Liver (tissue), 9 donors: ENCODE measurements around the gene PRKN. TPM values are rescaled to one million over a fixed set of nuclear protein-coding genes. Genes with fewer than 3 reads are reported as not detected.

Source experiments
- DNase-seq: peaks from one replicate; pipeline ENCODE4 v3.0.0-alpha.2; 2017; ENCODE audit warnings: low spot score
- H3K27ac ChIP-seq, 2 donors: one replicate each; pipeline ENCODE4 v1.7.0; 2013; ENCODE audit warnings: inconsistent platforms in 2 of 2, low read length in 2 of 2, control low read depth in 1 of 2, low read depth in 1 of 2, mild to moderate bottlenecking in 1 of 2
- H3K27me3 ChIP-seq, 4 donors: one replicate each; pipeline versions ENCODE4 v1.6.1 to v1.7.0; 2013; ENCODE audit warnings: low read length in 3 of 4, inconsistent platforms in 1 of 4, mild to moderate bottlenecking in 1 of 4, moderate library complexity in 1 of 4; ENCODE audit not compliant: control insufficient read depth in 4 of 4, insufficient read depth in 4 of 4
- H3K36me3 ChIP-seq, 4 donors: one replicate each; pipeline versions ENCODE4 v1.6.1 to v1.7.0; 2013; ENCODE audit warnings: low read length in 3 of 4, mild to moderate bottlenecking in 3 of 4, low read depth in 1 of 4, moderate library complexity in 1 of 4; ENCODE audit not compliant: control insufficient read depth in 4 of 4, insufficient read depth in 3 of 4
- H3K4me1 ChIP-seq, 4 donors: one replicate each; pipeline versions ENCODE4 v1.6.1 to v1.7.0; 2013; ENCODE audit warnings: low read length in 3 of 4, mild to moderate bottlenecking in 3 of 4, moderate library complexity in 1 of 4; ENCODE audit not compliant: control insufficient read depth in 4 of 4, insufficient read depth in 4 of 4
- H3K4me3 ChIP-seq, 3 donors: one replicate each; pipeline versions ENCODE4 v1.6.1 to v1.7.0; 2013; ENCODE audit warnings: low read length in 3 of 3, control low read depth in 1 of 3, low read depth in 1 of 3, mild to moderate bottlenecking in 1 of 3
- H3K9ac ChIP-seq, 2 donors: one replicate each; pipeline ENCODE4 v1.7.0; 2013; ENCODE audit warnings: low read length in 2 of 2, mild to moderate bottlenecking in 2 of 2, moderate library complexity in 2 of 2, control low read depth in 1 of 2, low read depth in 1 of 2
- H3K9me3 ChIP-seq, 4 donors: one replicate each; pipeline versions ENCODE4 v1.6.1 to v1.7.0; 2013; ENCODE audit warnings: low read length in 3 of 4; ENCODE audit not compliant: control insufficient read depth in 4 of 4
- ATF3 ChIP-seq: IDR thresholded peaks from 2 replicates; pipeline ENCODE4 v1.6.1; 2016; ENCODE audit warnings: antibody characterized with exemption
- CTCF ChIP-seq: fragments of 150-350 bp; IDR thresholded peaks from 2 replicates; pipeline ENCODE4 v1.5.1; 2017; ENCODE audit warnings: improper control_type of control experiment, low read depth, low read length; ENCODE audit not compliant: missing input control
- EGR1 ChIP-seq, 2 donors: IDR thresholded peaks; 2 replicates each; pipeline ENCODE4 v1.6.1; 2016 to 2018; ENCODE audit warnings: antibody characterized with exemption in 2 of 2, low read depth in 2 of 2
- FOXA1 ChIP-seq: IDR thresholded peaks from 2 replicates; pipeline ENCODE4 v1.6.1; 2016; ENCODE audit warnings: antibody characterized with exemption
- FOXA2 ChIP-seq: IDR thresholded peaks from 2 replicates; pipeline ENCODE4 v1.6.1; 2016; ENCODE audit warnings: antibody characterized with exemption
- GABPA ChIP-seq, 2 donors: IDR thresholded peaks in 1 of 2; conservative IDR thresholded peaks in 1 of 2; 2 replicates each; pipeline ENCODE4 v1.6.1; 2016; ENCODE audit warnings: antibody characterized with exemption in 2 of 2, mild to moderate bottlenecking in 1 of 2, moderate library complexity in 1 of 2
- HNF4A ChIP-seq, 2 donors: conservative IDR thresholded peaks; 2 replicates each; pipeline ENCODE4 v1.6.1; 2016; ENCODE audit warnings: antibody characterized with exemption in 2 of 2, mild to moderate bottlenecking in 2 of 2
- HNF4G ChIP-seq: IDR thresholded peaks from 2 replicates; pipeline ENCODE4 v1.6.1; 2016; ENCODE audit warnings: antibody characterized with exemption
- JUND ChIP-seq, 2 donors: IDR thresholded peaks; 2 replicates each; pipeline ENCODE4 v1.6.1; 2016; ENCODE audit warnings: antibody characterized with exemption in 2 of 2
- MAX ChIP-seq: IDR thresholded peaks from 2 replicates; pipeline ENCODE4 v1.6.1; 2016; ENCODE audit warnings: antibody characterized with exemption
- NR2F2 ChIP-seq: IDR thresholded peaks from 2 replicates; pipeline ENCODE4 v1.6.1; 2016; ENCODE audit warnings: antibody characterized with exemption
- RAD21 ChIP-seq, 2 donors: IDR thresholded peaks; 2 replicates each; pipeline ENCODE4 v1.6.1; 2016; ENCODE audit warnings: antibody characterized with exemption in 2 of 2, mild to moderate bottlenecking in 2 of 2
- REST ChIP-seq: IDR thresholded peaks from 2 replicates; pipeline ENCODE4 v1.6.1; 2016; ENCODE audit warnings: antibody characterized with exemption, mild to moderate bottlenecking
- RXRA ChIP-seq, 2 donors: IDR thresholded peaks; 2 replicates each; pipeline ENCODE4 v1.6.1; 2017 to 2018; ENCODE audit warnings: antibody characterized with exemption in 2 of 2, mild to moderate bottlenecking in 1 of 2
- SP1 ChIP-seq: IDR thresholded peaks from 2 replicates; pipeline ENCODE4 v1.6.1; 2018; ENCODE audit warnings: antibody characterized with exemption, mild to moderate bottlenecking
- TAF1 ChIP-seq: conservative IDR thresholded peaks from 2 replicates; pipeline ENCODE4 v1.6.1; 2016; ENCODE audit warnings: antibody characterized with exemption, mild to moderate bottlenecking
- YY1 ChIP-seq: IDR thresholded peaks from 2 replicates; pipeline ENCODE4 v1.6.1; 2016; ENCODE audit warnings: antibody characterized with exemption, mild to moderate bottlenecking
- ZBTB33 ChIP-seq: IDR thresholded peaks from 2 replicates; pipeline ENCODE4 v1.6.1; 2016; ENCODE audit warnings: antibody characterized with exemption
- WGBS: extraction: QIAGEN DNeasy Blood & Tissue Kit; methylation state at CpG from one replicate; pipeline ENCODE4 v1.1.7; 2013; 5-methylcytosine and 5-hydroxymethylcytosine counted together
- polyA plus RNA-seq, 2 donors: library from polyadenylated mRNA; stranded (reverse) in 1 of 2; unstranded in 1 of 2; fragments of 200-250 nt in 1 of 2; fragments of >200 nt in 1 of 2; fragmentation: Nextera tagmentation in 1 of 2; extraction: Ambion mirVana in 1 of 2; gene quantifications; one replicate each; pipeline versions ENCODE4 v1.2.1 to v1.2.3, GENCODE V29; 2013 to 2015
- total RNA-seq, 2 donors: library from RNA; depleted of rRNA; stranded (reverse); fragments of >200 nt; gene quantifications; one replicate each; pipeline ENCODE4 v1.2.3, GENCODE V29; 2014
- donor health status: healthy.
- donor health status: healthy.
- donor health status: healthy.
- donor health status: healthy.
- donor health status: healthy.

PRKN gene
- total and polyA plus RNA-seq, 4 donors, result 0.47 to 4.1 (median 3.2) TPM

GRCh38 chr6:162217058-162217457 is 510.5 kb downstream of the PRKN start:
- Histone ChIP-seq H3K9ac (no peak overlapping the region), H3K4me3 (no peak overlapping the region), H3K27ac (no peak overlapping the region), H3K4me1 (no peaks in the 10 kb centered on the region), H3K27me3 (no peaks in the 10 kb centered on the region), H3K9me3 (no peaks in the 10 kb centered on the region), H3K36me3 (no peaks in the 10 kb centered on the region)
- TF ChIP-seq SP1 (no peak), EGR1 (IDR thresholded peaks at IDR 0.05; ENCODE audit: low read depth in 2 of 2) (no peak), JUND (IDR thresholded peaks at IDR 0.05) (no peak), MAX (no peak), HNF4A (conservative IDR thresholded peaks at IDR 0.05) (no peak), RXRA (IDR thresholded peaks at IDR 0.05) (no peak), REST (no peak), TAF1 (no peak), NR2F2 (no peak)
- DNase-seq, result no peak
- WGBS, result 93% methylated on average over 1 of the region's 1 CpG

GRCh38 chr6:162211777-162212176 is 515.8 kb downstream of the PRKN start:
- no peaks in the 10 kb centered on the region for H3K9me3 ChIP-seq
- no peak for TF ChIP-seq GABPA (IDR thresholded peaks at IDR 0.05 in 1 of 2, conservative IDR thresholded peaks at IDR 0.05 in 1 of 2)
- no peak for TF ChIP-seq FOXA1
- TF ChIP-seq NR2F2, result no peak
- no peak for TF ChIP-seq RAD21 (IDR thresholded peaks at IDR 0.05)
- no peak for TF ChIP-seq CTCF
- no peak for TF ChIP-seq ZBTB33
- TF ChIP-seq HNF4G, result no peak
- no peak for TF ChIP-seq JUND (IDR thresholded peaks at IDR 0.05)
- TF ChIP-seq SP1, result no peak
- TF ChIP-seq TAF1, result no peak
- no peak for TF ChIP-seq ATF3
- TF ChIP-seq HNF4A (conservative IDR thresholded peaks at IDR 0.05), result no peak
- no peak for TF ChIP-seq RXRA (IDR thresholded peaks at IDR 0.05)
- no peak for TF ChIP-seq YY1
- no peak for TF ChIP-seq MAX
- TF ChIP-seq EGR1 (IDR thresholded peaks at IDR 0.05; ENCODE audit: low read depth in 2 of 2), result no peak
- TF ChIP-seq FOXA2, result no peak
- no peak for TF ChIP-seq REST
- H3K27me3 ChIP-seq, result no peaks in the 10 kb centered on the region
- no peak overlapping the region for H3K4me3 ChIP-seq
- no peaks in the 10 kb centered on the region for H3K36me3 ChIP-seq
- no peak overlapping the region for H3K9ac ChIP-seq
- no peaks in the 10 kb centered on the region for H3K4me1 ChIP-seq
- 98% methylated on average over 1 of the region's 1 CpG for WGBS
- no peak overlapping the region for H3K27ac ChIP-seq
- DNase-seq, result no peak
